HG02678 (cell line): ENCODE data around the gene THAP4.

ENCODE experiments used
- ATAC-seq: cut with Tn5 transposase; IDR thresholded peaks from one replicate; pipeline ENCODE4 v1.9.1; 2021; ENCODE audit warnings: mild to moderate bottlenecking, moderate library complexity; ENCODE audit not compliant: unreplicated experiment

The THAP4 gene

GRCh38 chr2:241565411-241565810, 71.5 kb downstream of the THAP4 start:
- no peak for ATAC-seq

DNA sequence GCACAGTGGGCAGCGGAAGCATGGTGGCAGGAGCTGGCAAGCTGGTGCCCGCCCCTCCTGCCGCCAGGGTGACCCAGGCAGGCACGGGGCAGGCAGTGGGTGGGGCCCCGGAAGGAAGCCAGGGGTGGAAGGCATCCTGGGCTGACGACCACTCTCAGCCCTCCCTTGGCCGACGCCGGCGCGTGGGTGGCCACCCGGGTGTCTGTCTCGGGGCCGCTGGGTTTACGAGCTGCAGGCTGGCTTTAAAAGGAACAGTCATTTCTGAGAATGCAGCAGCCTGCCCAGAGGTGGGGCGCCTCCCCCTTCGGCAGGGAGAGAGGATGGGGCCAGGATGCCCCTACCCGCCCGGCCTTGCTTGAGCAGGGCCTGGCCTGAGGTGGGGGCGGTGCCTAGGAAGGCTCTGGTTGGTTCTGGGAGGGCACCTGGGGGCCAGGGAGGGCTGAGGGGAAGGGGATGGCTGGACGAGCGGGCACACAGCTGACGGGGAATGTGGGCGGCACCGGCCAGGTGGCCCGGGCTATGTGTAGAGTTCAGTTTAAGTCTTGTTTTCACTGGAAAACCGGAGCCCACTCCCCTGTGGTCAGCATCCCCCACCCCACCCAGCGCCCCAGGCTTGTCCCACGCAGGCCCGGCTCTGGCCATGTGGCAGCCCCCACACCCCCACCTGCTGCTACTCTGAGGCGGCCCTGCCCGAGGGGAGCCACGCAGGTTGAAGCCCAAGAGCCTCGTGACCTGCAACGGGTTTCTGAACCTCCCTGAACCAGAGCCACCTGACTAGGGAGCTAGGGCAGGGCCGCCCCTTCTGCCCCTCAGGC, 72.2 kb downstream of the THAP4 start:
- ATAC-seq: no peak

DNA sequence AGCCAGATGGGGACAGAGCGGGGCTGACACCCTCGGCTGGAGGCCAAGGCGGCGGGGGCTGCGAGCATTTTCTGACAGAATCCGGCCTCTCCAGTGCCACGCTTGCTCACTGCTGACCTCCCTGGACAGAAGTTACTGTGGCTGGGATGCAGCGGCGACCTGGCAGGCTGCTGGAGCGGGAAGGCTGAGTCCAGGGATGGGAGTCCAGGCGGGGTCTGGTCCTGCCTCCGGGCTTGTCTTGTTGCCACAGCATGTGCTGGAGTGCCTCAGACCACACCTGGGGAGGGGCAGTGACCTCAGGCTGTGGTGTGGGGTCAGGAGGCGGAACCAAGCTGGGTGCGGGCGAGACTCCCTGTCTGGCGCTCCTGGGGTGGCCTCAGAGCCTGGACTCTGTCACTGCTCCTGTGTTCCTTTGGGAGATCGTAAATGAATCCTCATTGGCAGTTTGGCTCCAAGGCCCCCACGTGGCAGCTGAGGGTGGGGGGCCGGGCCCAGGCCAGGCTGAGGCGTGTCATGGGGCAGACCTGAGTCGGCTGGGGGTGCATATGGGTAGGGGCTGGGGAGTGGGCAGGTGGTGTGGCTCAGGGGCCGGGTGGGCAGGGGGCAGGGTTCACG, 72.9 kb downstream of the THAP4 start:
- ATAC-seq: no peak

- ATAC-seq: no peak
Measured at GRCh38 chr2:241563571-241563980, 73.4 kb downstream of the THAP4 start.

DNA sequence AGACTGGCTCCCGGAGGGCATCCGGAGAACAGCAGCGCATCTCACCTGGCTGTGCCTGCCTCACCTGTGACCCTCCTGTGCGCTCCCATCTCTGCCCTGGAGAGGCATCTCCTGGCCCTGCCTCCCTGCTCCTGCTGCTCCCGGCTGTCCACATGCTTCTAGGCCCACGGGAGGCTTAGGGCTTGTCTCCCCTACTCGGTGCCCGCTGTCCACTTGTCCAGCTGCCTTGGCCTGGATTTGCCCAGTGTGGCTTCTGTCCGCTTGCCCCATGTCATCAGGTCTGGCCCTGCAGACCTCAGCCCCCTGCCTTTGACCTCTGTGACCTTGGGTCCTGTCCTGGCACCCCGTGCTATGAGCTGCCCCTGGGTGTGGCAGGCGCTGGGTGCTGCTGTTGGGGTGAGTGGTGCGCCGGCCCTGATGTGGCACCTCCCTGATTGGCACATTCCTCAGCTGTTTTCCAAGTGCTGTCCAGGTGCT, 73.9 kb downstream of the THAP4 start:
- no peak for ATAC-seq

DNA sequence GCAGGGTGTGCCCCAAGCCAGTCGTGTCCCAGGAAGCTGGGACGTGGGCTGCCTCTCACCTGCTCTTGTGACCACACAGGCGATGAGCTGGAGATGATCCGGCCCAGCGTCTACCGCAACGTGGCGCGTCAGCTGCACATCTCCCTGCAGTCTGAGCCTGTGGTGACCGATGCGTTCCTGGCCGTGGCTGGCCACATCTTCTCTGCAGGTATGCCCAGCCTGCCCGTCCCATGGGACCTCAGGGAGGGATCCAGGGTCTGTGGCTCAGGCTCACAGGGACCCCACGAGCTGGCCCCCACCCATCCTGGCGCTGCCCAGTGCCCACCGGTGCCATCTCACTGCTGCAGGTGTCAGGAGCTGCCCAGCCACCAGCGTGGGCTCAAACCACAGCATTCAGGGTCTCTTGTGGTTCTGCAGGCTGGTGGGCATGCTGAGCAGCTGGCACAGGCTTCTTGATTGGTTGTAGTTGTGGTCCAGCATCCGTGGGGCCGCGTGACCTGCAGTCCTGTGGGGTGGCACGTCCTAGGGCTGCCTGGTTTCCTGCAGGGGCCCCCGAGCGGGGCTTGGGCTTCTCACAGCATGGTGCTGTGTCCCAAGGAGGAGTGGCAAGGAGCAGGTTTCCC, 74.6 kb downstream of the THAP4 start:
- no peak for ATAC-seq

DNA sequence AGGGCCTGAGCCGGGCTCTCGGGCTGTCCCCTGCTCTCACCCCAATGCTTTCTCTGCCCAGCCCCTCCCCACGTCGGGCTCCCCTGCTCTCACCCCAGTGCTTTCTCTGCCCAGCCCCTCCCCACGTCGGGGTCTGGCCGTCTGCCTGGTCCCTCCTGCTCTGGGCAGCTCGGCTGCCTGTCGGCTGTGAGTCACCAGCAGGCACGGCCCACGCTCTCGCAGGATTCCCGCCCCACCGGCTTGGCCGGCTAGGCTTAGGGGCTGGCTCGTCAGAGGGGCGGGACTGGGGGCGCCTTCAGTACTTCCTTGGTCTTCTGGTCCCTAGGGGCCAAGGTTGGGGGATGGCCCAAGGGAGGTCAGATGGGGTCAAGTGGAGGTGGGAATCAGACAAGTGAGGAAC, 75.1 kb downstream of the THAP4 start:
- no peak for ATAC-seq

- no peak for ATAC-seq
Measured at GRCh38 chr2:241560883-241561474, 76.0 kb downstream of the THAP4 start.

DNA sequence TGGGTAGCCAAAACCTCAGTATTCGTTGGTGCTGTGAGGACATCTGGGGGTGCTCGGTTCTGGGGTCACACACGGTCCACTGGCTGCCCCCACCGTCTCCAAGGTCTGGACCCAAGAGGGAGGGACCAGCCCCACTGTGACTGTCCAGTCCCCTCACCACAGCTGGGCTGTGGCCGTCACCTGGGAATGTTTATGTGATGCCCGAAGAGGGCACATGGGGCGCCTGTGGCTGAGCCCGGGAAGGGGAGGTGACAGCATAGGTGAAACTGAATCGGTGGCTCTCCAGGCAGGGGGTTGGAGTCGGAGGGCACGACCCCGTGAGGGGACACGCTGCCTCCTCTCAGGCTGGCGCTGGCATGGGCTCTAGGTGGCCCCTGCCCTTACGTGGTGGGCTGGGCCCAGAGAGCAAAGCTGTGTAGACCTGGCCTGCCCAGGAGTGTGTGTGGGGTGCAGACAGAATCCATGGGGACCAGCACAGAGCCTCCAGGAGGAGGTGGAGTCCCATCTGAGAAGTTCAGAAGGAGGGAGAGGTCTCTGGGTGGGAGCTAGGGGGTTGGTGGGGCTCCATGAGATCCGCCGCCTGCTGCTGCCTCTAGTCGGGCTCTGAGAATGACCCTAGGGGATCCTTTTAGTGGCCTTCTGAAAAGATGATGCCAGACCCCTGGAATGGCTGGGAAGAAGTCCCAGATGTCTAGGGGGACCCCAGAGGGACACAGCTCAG, 76.6 kb downstream of the THAP4 start:
- no peak for ATAC-seq

GRCh38 chr2:241559323-241560161, 77.4 kb downstream of the THAP4 start:
- no peak for ATAC-seq

DNA sequence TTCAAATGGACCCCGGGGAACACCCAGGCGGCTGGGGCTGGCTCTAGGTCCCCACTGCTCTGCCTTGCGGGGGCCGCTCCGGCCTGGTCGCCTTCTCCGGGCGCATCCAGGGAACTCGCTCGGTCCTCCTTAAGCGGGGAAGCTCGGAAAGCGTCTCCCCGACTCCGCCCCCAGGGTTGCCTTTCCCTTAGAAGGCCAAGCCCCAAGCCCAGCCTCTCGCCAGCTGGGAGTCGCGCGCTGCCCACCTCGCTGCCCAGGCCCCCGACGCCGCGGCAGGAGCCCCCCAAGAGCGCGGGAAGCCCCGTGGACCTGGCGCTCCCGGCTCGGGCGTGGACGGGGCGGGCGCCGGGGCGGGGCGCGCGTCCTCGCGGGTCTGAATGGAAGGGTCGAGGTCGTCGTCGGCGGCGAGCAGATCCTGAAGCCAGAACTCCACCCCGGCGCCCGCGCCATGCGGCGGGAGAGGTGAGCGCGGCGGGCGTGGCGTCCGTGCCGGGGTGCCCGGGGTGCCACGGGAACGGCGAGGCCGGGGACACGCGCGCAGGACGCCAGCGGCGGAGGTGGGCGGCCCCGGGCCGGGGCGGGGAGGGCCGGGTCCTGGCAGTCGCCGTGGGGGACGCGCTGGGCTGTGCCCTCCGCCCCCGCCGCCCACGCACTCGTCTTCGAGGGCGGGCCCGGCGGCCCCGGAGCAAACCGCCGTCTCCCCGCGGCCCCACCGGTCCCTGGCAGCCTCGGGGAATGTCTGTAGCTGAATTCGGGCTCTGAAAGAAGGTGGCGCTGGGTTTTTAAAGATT, 78.2 kb downstream of the THAP4 start, which contains the start of gene BOK:
Gene BOK, plus strand, starts transcription at position 214 of the 791 bp plus-strand sequence. CDS start 739 bp downstream, outside the sequence.
- ATAC-seq: no peak

DNA sequence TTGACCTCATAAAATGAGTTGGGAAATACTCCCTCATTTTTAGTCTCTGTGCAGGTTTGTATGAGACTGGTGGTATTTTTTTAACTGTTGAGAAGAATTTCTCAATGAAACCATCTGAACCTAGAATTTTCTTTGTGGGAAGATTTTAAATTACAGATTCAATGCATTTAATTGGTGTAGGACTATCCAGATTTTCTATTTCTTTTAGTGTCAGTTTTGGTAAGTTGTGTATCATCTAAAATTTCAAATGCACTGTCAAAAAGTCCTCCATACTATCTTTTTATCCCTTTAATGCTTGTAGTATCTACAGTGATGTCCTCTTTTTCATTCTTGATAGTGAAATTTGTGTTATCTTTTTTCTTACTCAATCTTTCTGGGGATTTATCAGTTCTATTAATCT, 80.2 kb downstream of the THAP4 start:
- ATAC-seq: no peak

DNA sequence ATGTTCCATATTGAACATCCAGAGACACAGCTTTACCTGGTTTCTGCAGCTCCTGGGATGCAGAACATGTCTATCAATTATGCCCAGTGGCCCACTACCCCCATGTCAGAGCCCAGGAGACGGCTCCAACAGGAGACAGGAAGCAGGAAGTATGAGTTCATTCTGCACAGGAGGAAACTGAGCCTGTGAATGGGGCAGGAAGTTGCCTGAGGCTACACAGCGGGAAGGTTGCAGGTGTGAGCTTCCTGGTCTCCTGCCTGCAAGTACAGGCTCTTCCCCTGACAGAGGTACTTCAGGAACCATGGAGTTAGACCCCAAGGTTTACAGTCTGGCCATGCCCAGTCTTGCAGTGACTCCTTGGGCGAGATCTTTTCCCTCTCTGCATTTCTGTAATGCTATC, 81.2 kb downstream of the THAP4 start:
- no peak for ATAC-seq

- ATAC-seq: no peak
Measured at GRCh38 chr2:241554610-241555322, 82.2 kb downstream of the THAP4 start.

- no peak for ATAC-seq
Measured at GRCh38 chr2:241553981-241554380, 83.0 kb downstream of the THAP4 start.

DNA sequence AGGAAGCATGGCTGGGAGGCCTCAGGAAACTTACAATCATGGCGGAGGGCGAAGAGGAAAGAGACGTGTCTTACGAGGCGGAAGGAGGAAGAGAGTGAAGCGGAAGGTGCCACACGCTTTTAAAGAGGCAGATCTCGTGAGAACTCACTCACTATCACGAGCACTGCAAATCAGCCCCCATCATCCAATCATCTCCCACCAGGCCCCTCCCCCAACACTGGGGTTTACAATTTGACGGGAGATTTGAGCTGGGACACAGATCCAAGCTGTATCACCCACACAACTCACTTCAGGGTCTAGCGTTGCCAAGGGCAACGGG, 83.5 kb downstream of the THAP4 start:
- ATAC-seq: no peak

GRCh38 chr2:241551998-241552737, 84.8 kb downstream of the THAP4 start:
- ATAC-seq: no peak

- no peak for ATAC-seq
Measured at GRCh38 chr2:241551599-241551997, 85.4 kb downstream of the THAP4 start.
